Cardiac septum (tissue), 1 donor: ENCODE results near the gene FBXL15. TPM values are rescaled to one million over a fixed set of nuclear protein-coding genes. Genes with fewer than 3 reads are reported as not detected.

Source experiments
- DNase-seq: peaks from one replicate; pipeline ENCODE4 v3.0.0-alpha.2; 2020; ENCODE audit warnings: low spot score
- intact Hi-C: fragments of 100-400 bp; cut with DNase I; formaldehyde crosslinking; loops from one replicate; pipeline ENCODE4 v1.14.0; 2022
- total RNA-seq: library from RNA; stranded (reverse); fragmentation: NEBNext Ultra II Directional; extraction: Animal tissue kit (Norgen Biotek cat#: 25700); gene quantifications from one replicate; pipeline ENCODE4 v1.2.1, GENCODE V29; 2021
- donor health status: DM: no; HTN: no; CAD: no.

The FBXL15 gene
- total RNA-seq, 1 donor from 2014 or later: 12.1 TPM

DNA sequence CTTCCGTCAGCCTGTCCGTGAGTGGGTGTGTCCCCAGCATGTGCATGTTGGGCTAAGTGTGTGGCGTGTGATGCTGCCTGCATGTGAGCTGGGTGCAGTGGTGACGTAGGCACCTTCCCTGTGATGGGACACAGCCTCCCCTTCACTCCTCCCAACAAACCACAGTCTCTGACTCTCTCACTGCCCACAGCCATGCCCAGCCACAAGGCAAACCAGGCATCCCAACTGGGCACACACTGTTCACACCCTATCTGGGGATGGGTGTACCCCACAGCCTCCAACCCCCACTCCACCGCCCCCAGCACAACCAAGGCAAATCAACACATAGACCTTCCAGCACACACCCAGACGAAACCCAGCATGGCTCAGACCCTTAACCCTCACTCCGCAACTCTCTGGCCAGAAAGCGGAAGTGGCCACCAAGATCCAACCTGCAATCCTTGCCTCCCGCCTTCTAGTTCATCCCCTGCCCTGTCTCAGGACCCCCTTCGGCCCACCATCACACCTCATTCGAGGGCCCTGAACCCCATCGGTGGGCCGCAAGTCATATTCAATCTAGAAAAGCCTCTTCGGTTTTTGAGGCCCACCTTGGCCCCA, 12.4 kb upstream of the FBXL15 start:
- DNase-seq: no peak
- intact Hi-C loops: no loop called here

GRCh38 chr10:102408728-102409603, 11.7 kb upstream of the FBXL15 start:
- no peak for DNase-seq
- intact Hi-C loops: no loop called here

DNA sequence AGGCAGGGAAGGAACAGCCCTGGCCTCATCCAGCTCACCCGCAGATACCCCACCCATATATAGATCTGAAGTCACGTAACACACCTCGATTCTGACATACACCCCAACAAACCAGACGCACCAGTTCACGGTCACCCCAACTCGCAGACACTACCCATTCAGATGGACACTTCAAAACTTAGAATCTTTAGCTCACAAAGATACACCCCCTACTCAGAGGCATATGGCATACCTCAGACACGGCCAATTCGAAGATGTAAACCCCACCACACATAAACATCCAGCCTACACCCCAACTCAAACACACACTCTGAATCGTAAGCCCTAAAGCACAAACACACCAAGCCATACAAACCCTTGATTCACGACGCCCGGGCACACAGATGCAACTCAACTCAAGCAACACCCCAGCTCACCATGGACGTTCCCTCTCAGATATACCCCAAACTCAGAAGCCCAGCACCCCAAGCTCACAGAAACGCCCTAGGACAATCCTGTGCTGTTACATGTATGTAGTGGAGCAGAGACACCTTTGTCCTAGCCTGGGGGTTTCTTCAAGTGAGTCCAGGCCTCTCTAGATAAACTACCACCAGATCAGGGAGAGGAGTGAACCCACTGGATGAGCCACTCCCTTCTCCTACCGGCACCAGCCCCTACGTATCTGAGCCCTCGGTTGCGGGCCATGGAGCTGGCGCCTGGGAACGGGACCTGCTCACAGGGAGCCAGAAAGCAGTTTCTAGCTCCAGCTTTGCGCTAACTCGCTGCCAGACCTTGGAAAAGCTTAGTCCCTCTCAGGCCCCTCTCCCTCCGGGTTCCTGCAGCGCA, 10.8 kb upstream of the FBXL15 start:
- DNase-seq: no peak
- intact Hi-C loops: no loop called here

- intact Hi-C loops: no loop called here
- DNase-seq: no peak
These were observed 10.1 kb upstream of the FBXL15 start for GRCh38 chr10:102410429-102411073.

- no peak for DNase-seq
- intact Hi-C loops: no loop called here
These were observed 9.0 kb upstream of the FBXL15 start for GRCh38 chr10:102411341-102412255.

GRCh38 chr10:102412293-102412692, 8.3 kb upstream of the FBXL15 start:
- intact Hi-C loops: no loop called here
- DNase-seq: no peak

GRCh38 chr10:102413053-102413705, 7.5 kb upstream of the FBXL15 start:
- no peak for DNase-seq
- intact Hi-C loops: no loop called here

DNA sequence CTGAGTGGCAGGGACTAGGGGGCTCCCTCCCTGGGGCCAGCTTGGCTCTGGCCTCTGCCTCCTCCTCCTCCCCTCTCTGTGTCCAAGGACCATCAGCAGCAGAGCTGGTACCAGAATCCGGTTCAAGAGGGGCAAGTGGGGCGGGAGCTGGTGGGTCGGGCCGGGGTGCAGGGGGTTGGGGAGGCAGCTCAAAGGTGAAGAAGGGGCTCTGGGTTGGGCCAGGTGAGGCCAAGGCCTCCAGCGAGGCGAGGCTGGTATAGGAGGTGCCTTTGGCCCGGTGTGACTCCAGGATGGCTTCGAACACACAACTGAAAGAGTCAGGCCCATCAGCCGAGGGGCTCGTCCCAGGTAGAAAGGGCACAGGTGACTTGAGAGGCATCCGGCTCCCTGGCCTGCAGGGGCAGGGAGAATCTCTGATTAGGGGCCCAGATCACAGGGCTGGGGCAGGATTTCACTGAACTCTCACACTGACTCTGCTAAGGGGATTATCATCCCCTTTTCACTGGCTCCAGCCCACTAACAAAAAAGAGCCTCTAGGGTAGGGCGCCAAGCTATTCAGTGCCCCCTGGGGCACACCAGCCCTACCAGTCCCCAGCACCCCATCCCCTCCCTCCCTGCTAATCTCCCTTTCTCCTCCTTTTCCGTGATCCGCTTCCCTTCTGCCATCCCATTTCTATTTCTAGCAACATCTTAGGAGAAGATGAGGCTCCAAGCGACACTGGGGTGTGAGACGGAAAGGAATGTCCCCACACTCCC, 6.7 kb upstream of the FBXL15 start:
- intact Hi-C loops: no loop called here
- DNase-seq: no peak

- intact Hi-C loops: no loop called here
- DNase-seq: no peak
These were observed 5.9 kb upstream of the FBXL15 start for GRCh38 chr10:102414749-102415148.

DNA sequence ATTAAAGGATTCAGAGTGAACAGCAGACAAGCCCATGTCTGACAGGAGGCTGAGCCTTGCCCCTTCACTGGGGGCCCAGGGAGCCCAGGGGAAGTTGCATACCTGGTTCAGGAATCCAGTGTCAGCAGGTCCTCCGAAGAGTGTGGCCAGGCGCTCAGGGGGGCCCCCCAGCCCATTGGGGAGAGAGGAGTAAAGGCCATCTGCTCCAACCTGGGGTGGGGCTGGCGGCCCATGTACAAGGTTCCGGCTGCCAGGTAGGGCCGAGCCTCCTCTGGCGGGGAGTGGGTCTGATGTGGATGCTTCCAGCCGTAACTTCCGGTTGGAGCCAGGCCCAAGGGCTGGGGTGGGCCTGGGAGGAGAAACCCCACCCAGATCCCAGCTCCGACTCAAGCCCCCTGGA, 4.4 kb upstream of the FBXL15 start:
- intact Hi-C loops: no loop called here
- DNase-seq: no peak

DNA sequence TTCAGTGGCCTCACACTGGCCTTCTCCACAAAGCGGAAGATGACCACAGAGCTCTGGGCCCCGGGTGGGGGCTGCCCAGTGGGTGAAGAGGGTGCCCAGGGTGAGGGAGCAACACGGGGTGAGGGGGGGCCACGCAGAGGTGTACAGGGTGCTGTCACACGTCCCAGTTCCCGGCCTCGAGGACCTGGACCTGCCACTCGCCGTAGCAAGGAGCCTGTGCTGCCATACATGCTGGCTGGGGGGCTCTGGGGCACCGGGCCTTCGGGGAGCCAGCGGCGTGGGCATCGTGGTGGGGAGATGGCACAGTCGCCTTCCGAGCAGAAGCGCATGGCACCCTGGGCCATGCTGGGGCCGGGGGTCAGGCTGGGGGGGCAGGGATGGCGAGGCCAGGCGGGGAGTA, 3.9 kb upstream of the FBXL15 start:
- no peak for DNase-seq

GRCh38 chr10:102418622-102419268, 1.9 kb upstream of the FBXL15 start, which contains the start of gene PSD:
Gene PSD, minus strand, starts transcription at chr10:102418785. Its CDS starts 1,747 bp downstream, at chr10:102417038.
- intact Hi-C loops: no loop called here
- DNase-seq: no peak

More for the DNA sequence above, 3.9 kb upstream of the FBXL15 start:
- intact Hi-C loops: no loop called here

DNA sequence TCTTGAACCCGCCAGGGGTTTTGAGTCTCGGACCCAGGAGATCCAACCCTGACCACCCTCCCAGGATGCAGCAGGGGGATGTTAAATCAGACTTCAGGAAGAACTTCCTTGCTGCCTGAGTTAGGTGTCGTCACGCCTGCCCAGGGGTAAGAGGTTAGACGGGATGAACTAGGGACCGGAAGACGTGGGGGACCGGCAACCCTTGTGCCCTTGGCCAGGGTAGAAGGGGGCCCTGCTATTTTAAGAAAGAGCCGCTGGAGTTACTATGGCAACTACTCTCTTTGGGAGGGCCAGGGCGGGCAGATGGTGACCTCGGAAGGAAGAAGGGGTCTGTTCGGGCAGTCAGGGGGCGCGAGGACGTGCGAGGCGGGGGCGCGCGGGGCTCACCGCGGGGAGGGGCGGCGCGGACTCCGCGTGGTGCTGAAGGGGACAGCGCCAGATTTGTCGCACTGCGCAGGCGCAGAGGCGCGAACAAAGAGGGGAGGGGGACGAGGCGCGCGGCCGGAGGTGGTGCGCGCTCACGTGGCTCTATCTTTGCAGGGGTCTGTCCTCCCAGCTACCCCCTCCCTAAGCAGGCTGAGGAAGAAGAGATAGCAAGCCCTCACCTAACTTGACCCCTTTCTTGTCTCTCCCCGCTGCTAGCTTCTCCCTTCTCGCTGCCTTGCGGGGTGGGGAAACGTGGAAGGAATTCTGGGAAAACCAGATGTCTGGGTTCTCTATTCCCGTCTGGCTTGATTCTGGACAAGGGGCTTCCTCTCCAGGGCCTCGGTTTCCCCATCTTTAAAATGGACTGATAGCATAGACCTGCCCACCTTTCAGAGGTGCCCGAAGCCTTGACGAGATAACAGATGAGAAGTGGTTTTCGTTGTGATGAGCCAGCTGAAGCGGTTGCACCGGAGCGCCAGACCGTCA, 1.1 kb upstream of the FBXL15 start:
- DNase-seq: peak; percentile 89
- intact Hi-C loops: loop anchor here (2.0 to 5.0 kb wide), 3 partner anchors 25 to 267 kb away; partner anchors contain the start of genes ACTR1A, NFKB2, NOLC1 and SUFU

GRCh38 chr10:102420181-102420713, 389 bp upstream of the FBXL15 start:
- no peak for DNase-seq
- intact Hi-C loops: loop anchor here (2.0 to 5.0 kb wide), 3 partner anchors 25 to 268 kb away; partner anchors contain the start of genes ACTR1A, NFKB2, NOLC1 and SUFU

DNA sequence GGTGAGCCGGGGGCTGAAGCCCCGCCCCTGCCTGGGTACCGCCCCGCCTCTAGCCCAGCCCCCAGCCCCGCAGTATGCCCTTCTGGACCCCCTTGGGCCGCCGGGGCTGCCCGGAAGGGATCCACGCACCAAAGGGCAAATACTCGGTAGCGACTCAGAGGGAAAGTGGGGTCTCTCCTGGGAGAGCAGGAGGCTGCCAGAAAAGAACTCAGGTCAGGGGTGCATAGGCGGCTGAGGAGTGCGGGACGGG, 796 bp downstream of the FBXL15 start:
- DNase-seq: no peak
- intact Hi-C loops: loop anchor here (2.0 to 5.0 kb wide), 3 partner anchors 27 to 269 kb away; partner anchors contain the start of genes ACTR1A, NFKB2, NOLC1 and SUFU
